ELR (cell line): ENCODE results near the gene FAM161A.
"Not testable (repeated sequence)": the region's sequence is repeated elsewhere in the genome, so short reads cannot be mapped to it uniquely, and the experiment has no call there.

Source experiments
- DNase-seq: peaks from one replicate; pipeline ENCODE4 v3.0.0-alpha.2; 2015; ENCODE audit warnings: low read depth

Gene FAM161A

GRCh38 chr2:61853847-61854563 lies at the start of gene FAM161A:
Gene FAM161A, minus strand, starts transcription at chr2:61854060. Its CDS starts 19 bp downstream, at chr2:61854041.
- peak; percentile 85 for DNase-seq

- no peak for DNase-seq
Measured at GRCh38 chr2:61900281-61900680, 46.4 kb upstream of the FAM161A start.

GRCh38 chr2:61898810-61899209 lies 45.0 kb upstream of the FAM161A start:
- DNase-seq, result peak; percentile 53

GRCh38 chr2:61888267-61889055 lies 34.6 kb upstream of the FAM161A start, which contains the start of gene CCT4:
Gene CCT4, minus strand, starts transcription at chr2:61888656. Its CDS starts 149 bp downstream, at chr2:61888507.
- DNase-seq, result peak; percentile 89

- peak; percentile 58 for DNase-seq
Measured at GRCh38 chr2:61887717-61888266, 33.9 kb upstream of the FAM161A start.

GRCh38 chr2:61885896-61886603 lies 32.2 kb upstream of the FAM161A start:
- DNase-seq, result no peak

GRCh38 chr2:61882850-61883249 lies 29.0 kb upstream of the FAM161A start:
- no peak for DNase-seq

GRCh38 chr2:61879351-61879750 lies 25.5 kb upstream of the FAM161A start:
- not testable (repeated sequence) for DNase-seq

GRCh38 chr2:61878761-61879160 lies 24.9 kb upstream of the FAM161A start:
- no peak for DNase-seq

- no peak for DNase-seq
Measured at GRCh38 chr2:61877571-61878245, 23.8 kb upstream of the FAM161A start.

GRCh38 chr2:61876400-61876799 lies 22.5 kb upstream of the FAM161A start:
- DNase-seq, result no peak

- DNase-seq, result not testable (repeated sequence)
Measured at GRCh38 chr2:61866482-61867089, 12.7 kb upstream of the FAM161A start.

- no peak for DNase-seq
Measured at GRCh38 chr2:61862085-61862484, 8.2 kb upstream of the FAM161A start.

- no peak for DNase-seq
Measured at GRCh38 chr2:61857224-61857623, 3.4 kb upstream of the FAM161A start.

- no peak for DNase-seq
Measured at GRCh38 chr2:61855318-61855613, 1.4 kb upstream of the FAM161A start.

- peak; percentile 99 for DNase-seq
Measured at GRCh38 chr2:61854564-61855317, 881 bp upstream of the FAM161A start.

- peak; percentile 73 for DNase-seq
Measured at GRCh38 chr2:61853086-61853846, 594 bp downstream of the FAM161A start.

GRCh38 chr2:61851270-61851669 lies 2.6 kb downstream of the FAM161A start:
- DNase-seq, result not testable (repeated sequence)

- no peak for DNase-seq
Measured at GRCh38 chr2:61845320-61845719, 8.5 kb downstream of the FAM161A start.

GRCh38 chr2:61841286-61841685 lies 12.6 kb downstream of the FAM161A start:
- no peak for DNase-seq
